Measurements from ENCODE around the gene HOGA1.

HOGA1 gene

GRCh38 chr10:97578171-97578844 is 5.9 kb upstream of the HOGA1 start:
- no peak for DNase-seq (ENCODE audit: low read depth in 2 of 2, low spot score in 1 of 2)

GRCh38 chr10:97580421-97581367 is 3.5 kb upstream of the HOGA1 start:
- no peak for DNase-seq (ENCODE audit: low read depth in 2 of 2, low spot score in 1 of 2)

- DNase-seq (ENCODE audit: low read depth in 2 of 2, low spot score in 1 of 2): no peak
These were observed 2.0 kb upstream of the HOGA1 start for GRCh38 chr10:97582169-97582568.

- DNase-seq (ENCODE audit: low read depth in 2 of 2, low spot score in 1 of 2): no peak
These were observed 713 bp upstream of the HOGA1 start for GRCh38 chr10:97583476-97583875.

- no peak for DNase-seq (ENCODE audit: low read depth in 2 of 2, low spot score in 1 of 2)
These were observed 729 bp downstream of the HOGA1 start for GRCh38 chr10:97584798-97585438.

- DNase-seq (ENCODE audit: low read depth in 2 of 2, low spot score in 1 of 2): no peak
These were observed 1.2 kb downstream of the HOGA1 start for GRCh38 chr10:97585439-97585811.

- DNase-seq (ENCODE audit: low read depth in 2 of 2, low spot score in 1 of 2): no peak
These were observed 3.0 kb downstream of the HOGA1 start for GRCh38 chr10:97587183-97587582.

GRCh38 chr10:97589479-97589878 is 5.3 kb downstream of the HOGA1 start, which contains the start of gene C10orf62:
TSS of gene C10orf62 (plus strand) at chr10:97589721. CDS start at chr10:97589898, 177 bp downstream.
- no peak for DNase-seq (ENCODE audit: low read depth in 2 of 2, low spot score in 1 of 2)

GRCh38 chr10:97590082-97590747 is 6.0 kb downstream of the HOGA1 start:
- DNase-seq (ENCODE audit: low read depth in 2 of 2, low spot score in 1 of 2): no peak

- DNase-seq (ENCODE audit: low read depth in 2 of 2, low spot score in 1 of 2): no peak
These were observed 6.7 kb downstream of the HOGA1 start for GRCh38 chr10:97590748-97591495.

- DNase-seq (ENCODE audit: low read depth in 2 of 2, low spot score in 1 of 2): no peak
These were observed 9.2 kb downstream of the HOGA1 start for GRCh38 chr10:97593421-97593820.

GRCh38 chr10:97596101-97597082 is 12.2 kb downstream of the HOGA1 start:
- no peak for DNase-seq (ENCODE audit: low read depth in 2 of 2, low spot score in 1 of 2)

GRCh38 chr10:97597778-97598177 is 13.6 kb downstream of the HOGA1 start:
- DNase-seq (ENCODE audit: low read depth in 2 of 2, low spot score in 1 of 2): no peak

- no peak for DNase-seq (ENCODE audit: low read depth in 2 of 2, low spot score in 1 of 2)
These were observed 14.4 kb downstream of the HOGA1 start for GRCh38 chr10:97598407-97599271.

- DNase-seq (ENCODE audit: low read depth in 2 of 2, low spot score in 1 of 2): no peak
These were observed 15.1 kb downstream of the HOGA1 start for GRCh38 chr10:97599272-97599619.

GRCh38 chr10:97600616-97601015 is 16.4 kb downstream of the HOGA1 start:
- DNase-seq (ENCODE audit: low read depth in 2 of 2, low spot score in 1 of 2): no peak

- no peak for DNase-seq (ENCODE audit: low read depth in 2 of 2, low spot score in 1 of 2)
These were observed 17.4 kb downstream of the HOGA1 start for GRCh38 chr10:97601268-97602215.
